Forelimb muscle (tissue), 1 donor: ENCODE data around the gene LRCH1. TPM values are rescaled to one million over a fixed set of nuclear protein-coding genes. Genes with fewer than 3 reads are reported as not detected.
"Not testable (repeated sequence)": the region's sequence is repeated elsewhere in the genome, so short reads cannot be mapped to it uniquely, and the experiment has no call there.

Experiments used
- DNase-seq: peaks from one replicate; pipeline ENCODE4 v3.0.0-alpha.2; 2013; ENCODE audit warnings: low read depth
- polyA plus RNA-seq: library from polyadenylated mRNA; unstranded; fragments of 120-200 nt; gene quantifications from one replicate; pipeline ENCODE4 v1.2.1, GENCODE V29; 2013; ENCODE audit not compliant: insufficient read length

The LRCH1 gene
- polyA plus RNA-seq, 1 donor = 21.2 TPM

DNA sequence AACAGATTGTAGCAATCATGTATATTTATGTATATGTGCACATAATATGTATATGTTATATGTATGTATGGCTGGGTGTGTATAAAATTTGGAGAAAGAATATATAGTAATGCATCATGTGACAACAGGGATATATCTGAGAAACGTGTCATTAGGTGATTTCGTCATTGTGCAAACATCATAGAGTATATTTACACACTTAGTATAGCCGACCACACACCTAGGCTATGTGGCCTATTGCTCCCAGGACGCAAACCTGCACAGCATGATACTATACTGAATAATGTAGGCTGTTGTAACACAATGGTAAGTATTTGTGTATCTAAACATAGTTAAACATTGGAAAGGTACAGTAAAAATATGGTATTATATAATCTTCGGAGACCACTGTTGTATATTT lies 200.2 kb downstream of the LRCH1 start:
- DNase-seq = no peak

DNA sequence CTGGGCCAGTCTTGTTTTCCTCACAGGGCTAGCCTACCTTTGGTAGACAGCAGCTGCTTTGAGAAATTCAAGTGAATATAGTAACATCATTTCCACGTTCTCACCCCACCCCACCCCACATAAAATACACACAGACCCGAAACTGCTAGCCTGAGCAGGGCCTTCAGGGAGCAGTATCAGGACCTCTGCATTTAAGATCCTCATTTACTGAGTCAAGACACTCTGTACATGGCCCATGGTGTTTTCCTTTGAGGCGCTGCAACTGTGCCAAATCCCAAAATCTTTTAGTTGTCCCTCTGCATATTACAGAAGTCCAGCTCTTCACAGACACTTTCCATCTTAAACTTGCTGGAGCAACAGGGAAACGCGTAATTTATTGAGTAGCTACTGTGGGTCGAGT lies 200.9 kb downstream of the LRCH1 start:
- no peak for DNase-seq

DNA sequence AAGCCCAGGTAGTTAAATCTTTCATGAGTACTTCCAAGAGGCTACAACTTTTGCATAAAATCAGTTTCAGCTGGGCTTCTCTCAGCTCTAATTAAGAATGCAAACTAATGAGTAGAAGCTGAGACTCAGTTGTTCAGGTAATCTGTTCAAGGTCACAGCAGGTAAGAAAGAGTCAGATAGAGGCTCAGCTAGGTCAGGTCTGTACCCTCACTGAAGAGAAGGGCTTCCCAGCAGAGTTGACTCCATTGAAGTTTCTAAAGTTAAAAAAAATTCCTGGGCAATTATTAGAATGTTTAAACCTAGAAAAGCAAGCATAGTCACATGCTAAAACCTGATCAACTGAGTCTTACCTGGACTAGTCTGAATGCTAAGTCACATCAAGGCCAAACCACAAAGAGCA lies 201.8 kb downstream of the LRCH1 start:
- no peak for DNase-seq

DNA sequence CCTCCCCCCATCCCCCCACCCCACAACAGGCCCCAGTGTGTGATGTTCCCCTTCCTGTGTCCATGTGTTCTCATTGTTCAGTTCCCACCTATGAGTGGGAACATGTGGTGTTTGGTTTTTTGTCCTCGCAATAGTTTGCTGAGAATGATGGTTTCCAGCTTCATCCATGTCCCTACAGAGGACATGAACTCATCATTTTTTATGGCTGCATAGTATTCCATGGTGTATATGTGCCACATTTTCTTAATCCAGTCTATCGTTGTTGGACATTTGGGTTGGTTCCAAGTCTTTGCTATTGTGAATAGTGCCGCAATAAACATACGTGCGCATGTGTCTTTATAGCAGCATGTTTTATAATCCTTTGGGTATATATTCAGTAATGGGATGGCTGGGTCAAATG lies 202.5 kb downstream of the LRCH1 start:
- DNase-seq = not testable (repeated sequence)

DNA sequence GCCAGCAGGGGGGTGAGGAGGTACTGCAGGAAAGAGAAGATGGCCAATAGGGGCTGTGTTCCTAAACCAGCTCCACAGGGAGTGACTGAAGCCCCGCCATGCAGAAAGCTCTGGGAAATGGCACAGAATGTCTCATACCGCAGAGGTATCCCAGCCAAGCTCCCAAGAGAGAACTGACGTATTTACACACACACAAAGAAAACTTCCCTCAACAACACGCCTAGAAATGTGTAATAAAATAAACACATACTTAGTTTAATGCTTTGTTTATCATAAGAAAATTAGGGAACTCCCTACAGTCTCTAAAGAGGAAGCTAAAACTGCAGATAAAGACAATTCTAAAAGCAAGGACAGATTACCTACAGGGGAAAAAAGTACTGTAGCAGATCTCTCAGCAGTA lies 204.0 kb downstream of the LRCH1 start:
- DNase-seq = no peak

DNA sequence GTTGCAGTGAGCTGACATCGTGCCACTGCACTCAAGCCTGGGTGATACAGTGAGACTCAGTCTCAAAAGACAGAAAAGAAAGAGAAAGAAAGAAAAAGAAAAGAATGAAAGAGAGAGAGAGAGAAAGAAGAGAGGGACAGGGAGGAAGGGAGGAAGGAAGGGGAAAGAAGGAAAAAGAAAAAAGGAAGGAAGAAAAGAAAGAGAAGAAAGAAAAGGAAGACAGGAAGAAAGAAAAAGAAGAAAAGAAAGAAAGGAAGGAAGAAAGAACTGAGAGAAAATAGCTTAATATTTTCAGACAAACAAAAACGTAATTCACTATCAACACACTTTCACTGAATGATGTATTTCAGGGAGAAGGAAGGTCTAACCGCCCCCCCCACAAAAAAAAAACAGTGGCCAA lies 204.7 kb downstream of the LRCH1 start:
- no peak for DNase-seq

DNA sequence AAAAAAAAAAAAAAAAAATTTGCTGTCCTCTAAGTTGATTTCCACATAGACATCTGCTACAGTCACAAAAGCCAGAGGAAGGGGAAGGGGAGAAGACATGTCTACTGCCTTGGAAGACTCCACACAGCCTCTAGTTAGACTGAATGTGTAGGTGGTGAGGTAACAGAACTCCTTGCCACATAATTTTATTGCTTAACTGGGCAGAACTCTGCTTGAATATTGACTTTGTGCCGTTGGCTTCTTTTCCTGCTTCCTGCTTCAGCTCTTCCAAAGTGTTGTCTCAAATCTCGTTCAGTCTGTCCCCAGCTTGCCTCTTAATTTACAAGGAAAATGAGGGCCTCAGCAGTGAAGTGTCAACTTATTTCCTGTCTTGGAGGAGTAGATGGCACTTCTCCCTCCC lies 206.9 kb downstream of the LRCH1 start:
- no peak for DNase-seq

DNA sequence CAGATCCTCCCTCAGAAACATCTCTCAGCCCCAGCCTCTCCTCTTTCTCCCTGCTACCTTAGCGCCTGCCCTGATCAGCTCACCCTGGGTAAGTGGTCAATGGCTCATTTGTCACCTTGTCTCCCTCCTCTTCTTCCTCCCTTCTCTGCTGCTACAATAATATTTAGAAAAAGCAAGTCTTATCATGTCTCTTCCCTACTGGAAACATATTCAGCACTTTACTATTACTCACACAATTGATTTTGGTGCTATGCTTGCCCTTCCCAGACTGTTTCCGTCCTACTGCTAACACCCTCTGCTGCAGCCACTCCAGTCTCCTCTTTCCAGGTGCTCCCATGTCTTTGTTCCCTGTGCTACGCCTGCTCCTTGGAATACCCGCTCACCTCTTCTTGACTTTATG lies 208.2 kb downstream of the LRCH1 start:
- no peak for DNase-seq

DNA sequence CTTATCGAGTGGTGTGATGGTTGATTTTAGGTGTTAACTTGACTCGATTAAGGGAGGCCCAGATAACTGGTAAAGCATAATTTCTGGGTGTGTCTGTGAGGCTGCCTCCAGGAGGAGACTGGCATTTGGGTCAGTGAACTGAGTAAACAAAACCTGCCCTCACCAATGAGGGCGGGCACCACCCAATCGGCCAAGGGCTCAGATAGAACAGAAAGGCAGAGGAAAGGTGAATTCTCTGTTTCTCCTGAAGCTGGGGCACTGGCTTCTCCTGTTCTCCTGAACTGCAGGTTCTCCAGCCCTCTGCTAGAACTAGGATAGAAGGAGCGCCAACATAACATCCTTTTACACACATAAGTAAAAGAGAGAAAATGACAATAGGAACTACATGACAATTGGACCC lies 208.9 kb downstream of the LRCH1 start:
- DNase-seq = no peak

DNA sequence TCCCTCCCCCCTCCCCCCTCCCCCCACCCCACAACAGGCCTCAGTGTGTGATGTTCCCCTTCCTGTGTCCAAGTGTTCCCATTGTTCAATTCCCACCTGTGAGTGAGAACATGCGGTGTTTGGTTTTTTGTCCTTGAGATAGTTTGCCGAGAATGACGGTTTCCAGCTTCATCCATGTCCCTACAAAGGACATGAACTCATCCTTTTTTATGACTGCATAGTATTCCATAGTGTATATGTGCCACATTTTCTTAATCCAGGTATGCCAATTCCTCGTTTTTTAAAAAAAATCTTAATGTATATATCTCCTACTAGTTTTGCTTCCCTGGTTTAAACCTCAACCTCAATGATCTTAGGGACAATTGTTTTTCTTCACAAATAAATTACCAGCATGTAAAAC lies 217.0 kb downstream of the LRCH1 start:
- DNase-seq = not testable (repeated sequence)

DNA sequence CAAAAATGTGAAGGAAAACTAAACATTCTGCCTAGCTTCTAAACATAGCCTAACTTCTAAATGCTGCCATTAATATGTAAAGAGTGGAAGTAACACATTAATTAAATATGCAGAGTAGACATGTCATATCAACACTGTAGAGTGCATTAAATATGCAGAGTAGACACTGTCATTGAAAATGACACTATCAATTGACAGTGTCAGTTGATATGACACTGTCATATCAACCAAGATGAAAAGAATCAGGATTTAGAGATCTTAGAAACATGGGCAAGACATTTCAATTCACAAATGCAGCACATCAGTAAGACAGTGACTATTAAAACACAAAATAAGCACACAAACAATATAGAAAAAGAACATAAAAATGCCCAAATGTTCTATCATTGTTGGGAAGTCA lies 218.7 kb downstream of the LRCH1 start:
- no peak for DNase-seq

DNA sequence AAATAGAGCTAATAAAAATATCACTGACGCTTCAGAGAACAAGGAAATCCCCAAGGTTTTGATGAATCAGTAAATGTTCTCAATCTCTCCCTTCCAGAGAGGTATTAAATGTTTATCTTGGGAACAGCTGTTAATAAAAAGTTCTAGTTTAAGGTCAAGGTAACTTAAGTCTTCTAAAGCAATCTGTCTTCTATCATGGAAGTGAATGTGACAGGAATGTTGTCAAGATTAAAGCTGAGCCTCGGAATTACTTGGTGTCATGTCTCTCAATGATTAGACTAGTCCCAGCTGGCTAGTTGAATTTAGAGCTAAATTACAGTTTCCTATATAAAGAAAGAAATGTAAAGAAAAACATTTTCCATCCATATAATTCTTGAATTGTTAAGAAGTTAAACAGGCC lies 220.6 kb downstream of the LRCH1 start:
- DNase-seq = no peak

DNA sequence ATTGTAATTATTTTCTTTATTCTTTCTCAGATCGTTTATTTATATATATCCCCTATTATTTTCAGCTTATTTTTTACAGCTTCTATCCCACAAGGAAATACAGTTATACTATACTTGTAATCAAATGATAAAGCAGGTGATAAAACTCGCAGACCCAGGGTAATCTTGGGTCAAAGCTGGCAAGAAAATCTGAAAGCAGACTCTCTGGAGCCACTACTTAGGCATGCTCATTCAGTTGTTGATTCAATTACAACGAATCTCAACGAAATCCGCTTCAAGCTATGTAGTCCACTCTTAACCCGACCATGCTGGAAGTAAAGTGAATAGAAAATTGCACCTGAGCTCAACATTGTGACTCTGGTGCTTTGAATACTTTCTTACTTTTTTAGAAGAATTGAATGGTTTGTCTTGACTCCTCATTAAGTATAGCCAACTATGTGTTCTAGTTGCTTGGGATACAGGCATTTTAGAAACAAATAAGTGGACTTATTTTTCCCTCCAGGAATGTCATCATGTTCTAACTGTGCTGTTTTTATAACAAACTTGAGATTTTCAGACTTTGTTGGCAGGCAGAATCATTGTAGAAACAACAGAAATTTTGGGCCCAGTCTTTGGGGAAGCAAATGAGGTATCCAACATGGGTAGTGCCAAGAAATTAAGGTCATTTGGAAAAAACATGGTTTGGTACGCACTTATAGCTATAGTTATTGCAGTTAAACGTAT lies 222.6 kb downstream of the LRCH1 start:
- DNase-seq = no peak

DNA sequence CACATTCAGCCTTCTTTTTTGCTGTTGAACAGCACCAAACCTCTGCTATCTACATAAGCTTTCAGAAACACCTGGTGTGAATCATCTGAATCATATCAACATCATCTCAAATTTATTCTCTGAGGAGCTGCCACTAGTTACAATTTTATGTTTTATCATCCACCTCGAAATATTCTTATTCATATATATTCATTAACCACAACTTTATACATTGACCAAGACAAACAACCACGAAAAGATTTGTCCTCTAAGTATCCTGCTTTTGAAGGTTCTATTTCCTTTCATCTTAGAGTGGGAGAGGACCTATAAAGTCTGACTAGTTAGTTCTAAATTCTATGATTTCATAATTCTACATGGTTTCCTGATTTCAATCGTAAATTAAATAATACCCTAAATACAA lies 225.1 kb downstream of the LRCH1 start:
- DNase-seq = no peak

DNA sequence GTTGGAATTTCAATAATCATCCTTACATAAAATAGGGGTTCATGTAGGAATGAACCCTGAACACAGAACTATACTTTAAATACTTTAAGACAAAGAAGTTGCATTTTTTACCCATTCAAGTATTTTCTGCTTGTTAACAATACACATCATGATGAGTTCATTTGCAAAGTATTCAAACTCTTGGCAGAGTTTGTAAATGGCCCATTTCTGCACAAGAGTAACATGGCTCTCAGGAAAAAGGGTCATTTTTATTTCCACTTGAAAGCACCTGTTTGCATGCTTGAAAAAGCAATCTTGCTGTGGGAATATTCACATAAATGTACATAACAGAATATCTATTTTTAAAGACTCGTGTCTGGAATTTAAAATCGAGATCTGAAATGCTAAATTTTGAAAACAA lies 225.9 kb downstream of the LRCH1 start:
- no peak for DNase-seq

DNA sequence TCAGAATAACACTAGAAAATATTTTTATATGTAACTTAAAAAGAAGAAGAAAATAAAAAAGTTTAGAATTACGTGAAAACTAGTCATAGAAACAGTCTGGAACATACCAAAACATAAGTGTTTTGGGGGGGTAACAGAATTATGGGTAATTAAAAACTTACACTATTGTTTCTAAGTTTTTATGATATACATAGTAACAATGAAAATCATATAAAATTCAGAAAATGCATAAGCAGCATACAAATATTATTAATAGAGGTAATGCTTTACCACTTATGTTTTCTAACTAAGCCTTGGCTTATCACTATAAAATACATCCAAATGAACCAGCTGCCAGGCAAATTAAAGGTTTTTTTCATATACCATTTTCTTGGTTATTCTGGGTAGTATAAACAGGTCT lies 229.1 kb downstream of the LRCH1 start:
- no peak for DNase-seq

DNA sequence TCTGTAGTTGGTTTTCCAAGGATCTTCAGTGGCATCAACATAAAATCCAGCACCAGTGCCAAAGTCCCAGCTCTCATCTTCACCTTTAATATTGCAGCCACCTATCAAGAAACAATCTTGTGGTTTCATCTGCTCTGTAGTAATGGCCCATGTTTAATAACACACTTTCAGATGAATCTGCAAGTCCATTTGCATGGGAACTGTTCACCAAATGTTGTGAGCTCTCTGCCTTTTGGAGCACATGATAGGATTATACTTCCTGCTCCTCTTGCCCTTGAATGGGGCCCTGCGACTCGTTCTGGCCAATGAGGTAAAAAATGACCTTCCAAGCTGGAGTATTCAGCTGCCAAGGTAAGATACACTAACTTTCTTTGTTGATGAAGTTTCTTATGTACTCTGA lies 229.7 kb downstream of the LRCH1 start:
- DNase-seq = no peak

DNA sequence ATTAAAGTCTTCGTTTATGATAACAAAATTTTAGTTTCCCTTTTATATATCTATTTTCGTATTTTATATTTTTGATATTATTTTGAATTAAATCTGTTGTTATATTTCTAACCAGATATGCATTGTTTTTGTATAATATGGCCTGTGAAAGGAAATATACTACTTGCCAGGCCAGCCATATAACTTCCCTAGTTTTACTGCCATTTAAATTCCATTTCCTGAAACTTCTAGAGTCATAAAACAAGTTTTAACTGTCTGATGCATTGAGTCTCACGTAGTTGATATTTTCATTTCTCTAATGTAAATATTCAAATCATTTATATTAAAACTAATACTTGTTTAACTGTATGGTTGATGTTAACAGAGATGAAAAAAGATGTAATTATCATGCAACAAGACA lies 230.5 kb downstream of the LRCH1 start:
- no peak for DNase-seq

DNA sequence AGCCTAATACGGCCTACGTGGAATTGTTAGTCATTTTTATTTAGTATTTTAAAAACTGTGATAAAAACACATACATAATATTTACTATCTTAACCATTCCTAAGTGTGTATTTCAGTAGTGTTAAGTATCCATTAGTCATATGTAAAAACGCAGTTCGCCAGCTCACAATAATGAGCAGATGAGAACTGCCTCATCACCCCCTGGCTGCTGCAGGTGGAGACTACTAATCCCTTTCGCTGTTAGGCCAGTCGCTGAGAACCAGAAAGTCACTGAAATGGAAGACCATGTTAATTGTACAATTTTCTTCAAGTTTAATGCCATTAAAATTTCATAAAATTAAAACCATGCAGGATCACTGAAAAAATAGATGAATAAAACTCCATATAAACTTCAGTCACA lies 242.4 kb downstream of the LRCH1 start:
- DNase-seq = no peak

DNA sequence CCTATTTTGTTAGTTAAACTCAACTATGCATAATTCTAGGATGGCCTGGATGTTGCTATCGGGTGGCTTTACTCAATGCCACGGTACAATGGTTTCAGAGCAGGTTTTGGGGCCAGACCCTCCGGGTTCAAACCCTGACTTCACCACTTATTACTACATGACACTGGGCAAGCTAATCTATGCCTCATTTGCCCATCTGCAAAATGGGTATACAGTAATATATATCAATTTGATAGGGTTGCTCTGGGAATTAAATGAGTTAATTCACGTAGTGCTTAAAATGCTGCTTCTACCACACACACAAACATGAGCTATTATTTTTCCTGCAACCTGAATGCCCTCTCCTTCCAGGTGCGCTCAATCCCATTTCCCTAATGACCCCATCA lies 243.2 kb downstream of the LRCH1 start:
- DNase-seq = no peak

DNA sequence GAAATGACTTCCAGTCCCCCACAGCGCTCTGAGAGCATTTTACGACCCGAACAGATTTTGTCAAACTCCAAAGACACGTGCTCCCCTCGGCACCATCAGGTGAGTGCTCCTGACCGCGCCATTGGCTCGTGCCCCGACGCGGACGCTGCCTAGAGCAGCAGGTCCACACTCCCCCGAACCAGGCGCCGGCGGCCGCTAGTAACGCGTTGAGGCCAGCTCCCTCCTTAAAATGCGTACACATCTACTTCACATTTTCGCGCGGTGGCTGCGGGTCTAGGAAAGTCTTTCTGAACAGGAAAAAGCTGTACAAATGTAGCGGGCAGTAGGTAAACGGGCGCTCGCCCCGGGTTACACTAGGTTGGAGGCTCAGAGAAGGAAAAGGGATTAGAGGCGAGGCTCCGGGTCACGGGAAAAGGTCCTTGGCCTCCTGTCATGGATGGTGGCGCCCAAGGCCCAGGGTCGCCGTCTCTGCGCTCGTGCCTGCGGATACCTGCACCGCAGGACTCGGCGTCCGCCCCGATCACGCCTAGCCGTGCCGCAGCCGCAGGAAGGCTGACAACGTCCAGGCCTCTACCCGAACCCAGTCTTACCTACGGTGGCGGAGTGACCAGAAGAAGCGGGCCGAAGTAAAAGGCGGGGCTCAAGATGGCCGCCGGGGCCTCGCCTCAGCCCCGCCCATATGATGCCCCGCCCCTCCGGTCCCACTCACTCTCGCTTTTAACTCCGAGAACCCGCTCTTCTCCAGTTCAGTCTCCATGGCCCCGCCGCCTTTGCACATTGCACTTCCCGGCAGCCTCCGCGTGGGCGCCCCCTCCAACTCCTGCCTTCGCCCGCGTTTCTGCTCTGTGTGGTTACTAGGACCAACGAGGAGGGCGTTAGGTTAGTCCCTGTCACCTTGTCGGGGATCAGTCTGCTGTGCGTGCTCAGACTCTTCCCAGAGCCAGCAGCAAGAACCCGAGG lies 243.8 kb downstream of the LRCH1 start, which contains the start of gene ESD:
Gene ESD (minus strand): TSS at position 647 of the 960 bp plus-strand sequence. CDS start 5,748 bp downstream, outside the sequence.
- DNase-seq = peak; percentile 66

DNA sequence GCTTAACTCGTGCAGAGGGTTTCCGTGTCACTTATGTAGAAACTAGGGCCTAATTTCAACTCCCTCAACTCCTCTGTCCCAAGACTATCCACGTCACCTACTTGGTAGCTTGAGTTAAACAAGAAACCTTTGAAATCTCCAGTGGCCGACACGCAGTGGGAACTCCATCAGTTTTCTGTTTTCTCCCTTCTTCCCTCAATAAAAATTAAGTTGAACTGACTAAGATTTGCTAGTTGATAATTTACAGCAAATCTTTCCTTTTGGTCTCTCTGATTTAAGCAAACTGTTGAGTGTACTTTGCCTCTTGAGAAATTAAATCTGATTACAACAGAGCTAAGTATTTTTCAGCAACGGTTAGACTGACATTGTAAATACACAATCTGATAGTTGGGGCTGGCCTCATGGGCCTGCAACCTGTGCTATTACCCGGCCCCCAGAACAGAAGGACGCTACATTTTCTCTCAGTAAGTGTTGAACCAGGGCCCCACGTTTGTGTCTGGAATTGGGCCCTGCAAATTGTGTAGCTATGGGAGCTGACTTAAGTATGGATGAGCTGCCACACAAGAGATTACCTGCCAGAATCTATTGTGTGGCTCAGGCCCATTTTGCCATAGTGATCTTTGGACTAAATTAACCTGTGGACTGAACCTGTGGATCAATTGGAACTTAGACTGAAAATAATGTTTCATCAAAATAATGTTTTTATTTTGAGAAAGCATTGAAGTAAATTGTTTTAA lies 244.7 kb downstream of the LRCH1 start:
- DNase-seq = no peak
